ENCODE results near the gene MGMT. TPM values are rescaled to one million over a fixed set of nuclear protein-coding genes. Genes with fewer than 3 reads are reported as not detected.
A peak's percentile ranks its signal among the peaks of the same experiment; 100 is the strongest.

Gene MGMT
- total and polyA plus RNA-seq, 9 donors, result 13.2 to 28.5 (median 15.8) TPM

- H3K27me3 ChIP-seq (ENCODE audit: control insufficient read depth, insufficient read depth, low read length), result no peaks in the 10 kb centered on the region
- H3K36me3 ChIP-seq (ENCODE audit: control insufficient read depth, insufficient read depth, low read length), result peaks cover 7% of the 10 kb centered on the region
- DNase-seq, result no peak
- H3K4me3 ChIP-seq (ENCODE audit: low read length), result no peak overlapping the region
- H3K4me1 ChIP-seq (ENCODE audit: control insufficient read depth, insufficient read depth, low read length), result peaks cover 5% of the 10 kb centered on the region
- H3K9me3 ChIP-seq (replicated peaks; ENCODE audit: control insufficient read depth, low read depth, low read length), result peaks cover 10% of the 10 kb centered on the region
- no peak overlapping the region for H3K27ac ChIP-seq (ENCODE audit: low read length)
- WGBS (ENCODE audit: insufficient coverage), result 93% methylated on average over 5 of the region's 5 CpGs
Measured at GRCh38 chr10:129599160-129599559, 132.1 kb downstream of the MGMT start.

DNA sequence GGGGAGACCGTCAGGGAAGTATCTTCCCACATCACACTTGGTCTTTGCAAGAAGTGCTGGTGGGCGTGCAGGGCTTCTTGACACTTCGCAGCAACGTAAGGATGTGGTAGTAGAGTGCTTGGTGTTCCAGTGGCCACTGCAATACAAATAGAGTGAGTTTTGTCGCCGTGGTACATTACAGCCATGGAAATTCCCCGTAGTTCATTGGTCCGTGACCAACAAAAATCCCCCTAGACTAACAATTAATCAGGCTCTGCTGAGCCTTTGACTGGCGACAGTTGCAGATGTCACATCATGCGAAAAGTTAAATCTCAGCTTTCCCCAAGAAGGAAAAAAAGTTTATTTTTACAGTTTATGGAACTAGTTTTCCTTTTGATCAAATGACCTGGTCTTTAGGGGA lies 134.7 kb downstream of the MGMT start:
- Histone ChIP-seq H3K9me3 (replicated peaks; ENCODE audit: control insufficient read depth, low read depth, low read length) (no peaks in the 10 kb centered on the region), H3K4me1 (ENCODE audit: control insufficient read depth, insufficient read depth, low read length) (peaks cover 16% of the 10 kb centered on the region), H3K27me3 (ENCODE audit: control insufficient read depth, insufficient read depth, low read length) (no peaks in the 10 kb centered on the region), H3K36me3 (ENCODE audit: control insufficient read depth, insufficient read depth, low read length) (no peaks in the 10 kb centered on the region), H3K27ac (ENCODE audit: low read length) (no peak overlapping the region), H3K4me3 (ENCODE audit: low read length) (no peak overlapping the region)
- WGBS (ENCODE audit: insufficient coverage), result 90% methylated on average over 2 of the region's 10 CpGs
- DNase-seq, result peak; percentile 31

- no peaks in the 10 kb centered on the region for H3K36me3 ChIP-seq (ENCODE audit: control insufficient read depth, insufficient read depth, low read length)
- no peak overlapping the region for H3K4me3 ChIP-seq (ENCODE audit: low read length)
- H3K4me1 ChIP-seq (ENCODE audit: control insufficient read depth, insufficient read depth, low read length), result peaks cover 16% of the 10 kb centered on the region
- WGBS (ENCODE audit: insufficient coverage), result no CpG with 5 or more reads among the region's 6 CpGs
- no peak overlapping the region for H3K27ac ChIP-seq (ENCODE audit: low read length)
- peak; percentile 38 for DNase-seq
- H3K27me3 ChIP-seq (ENCODE audit: control insufficient read depth, insufficient read depth, low read length), result no peaks in the 10 kb centered on the region
- no peaks in the 10 kb centered on the region for H3K9me3 ChIP-seq (replicated peaks; ENCODE audit: control insufficient read depth, low read depth, low read length)
Measured at GRCh38 chr10:129602938-129603535, 136.0 kb downstream of the MGMT start.

- no peak for DNase-seq
- WGBS (ENCODE audit: insufficient coverage), result 72% methylated on average over 5 of the region's 10 CpGs
- Histone ChIP-seq H3K4me1 (ENCODE audit: control insufficient read depth, insufficient read depth, low read length) (peaks cover 16% of the 10 kb centered on the region), H3K36me3 (ENCODE audit: control insufficient read depth, insufficient read depth, low read length) (no peaks in the 10 kb centered on the region), H3K4me3 (ENCODE audit: low read length) (no peak overlapping the region), H3K27me3 (ENCODE audit: control insufficient read depth, insufficient read depth, low read length) (no peaks in the 10 kb centered on the region), H3K27ac (ENCODE audit: low read length) (no peak overlapping the region), H3K9me3 (replicated peaks; ENCODE audit: control insufficient read depth, low read depth, low read length) (no peaks in the 10 kb centered on the region)
Measured at GRCh38 chr10:129604333-129605032, 137.4 kb downstream of the MGMT start.

GRCh38 chr10:129605266-129605985 lies 138.4 kb downstream of the MGMT start:
- 40% methylated on average over 1 of the region's 11 CpGs for WGBS (ENCODE audit: insufficient coverage)
- no peak overlapping the region for H3K4me3 ChIP-seq (ENCODE audit: low read length)

DNA sequence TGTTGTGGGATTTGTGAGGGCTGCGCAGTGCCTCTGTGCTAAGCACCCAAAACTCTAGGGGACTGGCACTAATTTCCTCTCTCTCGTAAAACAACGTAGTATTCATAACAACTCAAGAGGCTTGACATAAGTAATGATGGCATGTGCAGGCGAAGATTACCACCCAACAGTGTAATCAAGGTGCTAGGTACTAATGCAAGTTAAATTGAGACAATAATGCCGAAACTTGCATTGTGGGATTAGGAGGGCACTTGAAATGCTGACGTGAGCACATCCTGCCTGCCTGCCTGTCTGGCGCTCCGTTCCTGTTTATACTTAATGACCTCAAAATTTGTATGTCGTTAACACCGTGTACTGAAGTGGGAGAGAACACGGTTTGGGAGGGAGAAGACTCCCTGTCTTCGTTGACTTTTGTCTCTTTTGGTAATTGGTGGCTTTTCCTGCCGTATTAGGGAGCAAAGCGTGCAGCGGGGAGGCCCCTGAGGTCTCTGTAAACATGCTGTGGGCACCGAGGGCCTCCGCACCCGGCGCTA lies 139.0 kb downstream of the MGMT start:
- Histone ChIP-seq H3K4me3 (ENCODE audit: low read length) (no peak overlapping the region), H3K36me3 (ENCODE audit: control insufficient read depth, insufficient read depth, low read length) (no peaks in the 10 kb centered on the region), H3K9me3 (replicated peaks; ENCODE audit: control insufficient read depth, low read depth, low read length) (no peaks in the 10 kb centered on the region), H3K27me3 (ENCODE audit: control insufficient read depth, insufficient read depth, low read length) (no peaks in the 10 kb centered on the region), H3K27ac (ENCODE audit: low read length) (no peak overlapping the region), H3K4me1 (ENCODE audit: control insufficient read depth, insufficient read depth, low read length) (peaks cover 16% of the 10 kb centered on the region)
- WGBS (ENCODE audit: insufficient coverage), result 84% methylated on average over 11 of the region's 19 CpGs
- no peak for DNase-seq

More at GRCh38 chr10:129605266-129605985, 138.4 kb downstream of the MGMT start:
- Histone ChIP-seq H3K27ac (ENCODE audit: low read length) (no peak overlapping the region), H3K36me3 (ENCODE audit: control insufficient read depth, insufficient read depth, low read length) (no peaks in the 10 kb centered on the region), H3K27me3 (ENCODE audit: control insufficient read depth, insufficient read depth, low read length) (no peaks in the 10 kb centered on the region), H3K9me3 (replicated peaks; ENCODE audit: control insufficient read depth, low read depth, low read length) (no peaks in the 10 kb centered on the region), H3K4me1 (ENCODE audit: control insufficient read depth, insufficient read depth, low read length) (peaks cover 16% of the 10 kb centered on the region)
- DNase-seq, result peak; percentile 51

DNA sequence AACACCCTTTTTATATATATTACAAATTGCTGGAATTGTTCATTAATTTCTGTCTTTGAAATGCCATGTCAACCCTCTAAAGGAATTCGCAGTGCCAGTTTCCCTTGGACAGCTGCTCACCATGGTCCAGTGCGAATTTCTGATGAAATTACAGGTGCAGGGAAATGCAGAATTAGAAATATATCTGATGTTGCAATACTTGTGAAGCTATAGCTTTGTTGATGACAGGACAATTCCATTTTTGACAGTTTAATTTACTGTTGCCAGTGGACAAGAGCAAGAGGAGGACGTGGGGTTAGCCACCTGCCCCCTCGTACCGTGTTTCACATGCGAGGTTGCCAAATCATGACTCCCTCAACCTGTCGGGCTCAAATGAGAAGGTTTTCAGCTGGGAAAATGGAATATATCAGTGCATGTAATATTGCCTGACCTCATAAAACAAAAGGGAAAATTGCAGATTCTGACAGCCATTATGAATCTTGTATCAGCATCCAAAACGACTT lies 140.6 kb downstream of the MGMT start:
- H3K4me3 ChIP-seq (ENCODE audit: low read length), result no peak overlapping the region
- no peaks in the 10 kb centered on the region for H3K36me3 ChIP-seq (ENCODE audit: control insufficient read depth, insufficient read depth, low read length)
- no peaks in the 10 kb centered on the region for H3K9me3 ChIP-seq (replicated peaks; ENCODE audit: control insufficient read depth, low read depth, low read length)
- WGBS (ENCODE audit: insufficient coverage), result 70% methylated on average over 3 of the region's 8 CpGs
- H3K27ac ChIP-seq (ENCODE audit: low read length), result no peak overlapping the region
- H3K4me1 ChIP-seq (ENCODE audit: control insufficient read depth, insufficient read depth, low read length), result peaks cover 11% of the 10 kb centered on the region
- DNase-seq, result no peak
- H3K27me3 ChIP-seq (ENCODE audit: control insufficient read depth, insufficient read depth, low read length), result no peaks in the 10 kb centered on the region

GRCh38 chr10:129608653-129609052 lies 141.6 kb downstream of the MGMT start:
- H3K4me1 ChIP-seq (ENCODE audit: control insufficient read depth, insufficient read depth, low read length), result peaks cover 13% of the 10 kb centered on the region
- no peak for DNase-seq
- WGBS (ENCODE audit: insufficient coverage), result 100% methylated on average over 2 of the region's 10 CpGs

DNA sequence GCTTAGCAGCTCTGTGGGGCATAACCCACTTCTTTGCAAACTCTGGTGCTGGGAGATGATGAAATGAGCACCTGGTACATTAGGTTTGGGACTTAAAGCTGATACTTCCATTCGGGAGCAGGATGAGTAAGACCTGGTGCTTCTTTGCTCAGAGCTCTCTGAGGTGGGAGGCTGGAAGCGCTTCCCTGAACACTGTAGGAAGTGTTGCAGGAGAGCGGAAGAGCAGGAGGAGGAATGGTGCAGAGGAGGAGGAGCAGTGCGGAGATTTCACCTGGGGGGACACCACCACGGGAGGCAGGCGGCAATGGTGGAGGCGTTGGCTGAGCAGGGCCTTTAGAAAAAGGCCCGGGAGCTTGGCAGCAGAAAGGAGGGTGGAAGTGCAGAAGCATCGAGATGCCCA lies 142.5 kb downstream of the MGMT start:
- Histone ChIP-seq H3K27me3 (ENCODE audit: control insufficient read depth, insufficient read depth, low read length) (no peaks in the 10 kb centered on the region), H3K36me3 (ENCODE audit: control insufficient read depth, insufficient read depth, low read length) (no peaks in the 10 kb centered on the region), H3K4me3 (ENCODE audit: low read length) (no peak overlapping the region), H3K9me3 (replicated peaks; ENCODE audit: control insufficient read depth, low read depth, low read length) (no peaks in the 10 kb centered on the region), H3K4me1 (ENCODE audit: control insufficient read depth, insufficient read depth, low read length) (peaks cover 17% of the 10 kb centered on the region), H3K27ac (ENCODE audit: low read length) (no peak overlapping the region)
- WGBS (ENCODE audit: insufficient coverage), result 84% methylated on average over 9 of the region's 9 CpGs
- no peak for DNase-seq

More at GRCh38 chr10:129608653-129609052, 141.6 kb downstream of the MGMT start:
- H3K27me3 ChIP-seq (ENCODE audit: control insufficient read depth, insufficient read depth, low read length), result no peaks in the 10 kb centered on the region
- no peaks in the 10 kb centered on the region for H3K36me3 ChIP-seq (ENCODE audit: control insufficient read depth, insufficient read depth, low read length)
- H3K9me3 ChIP-seq (replicated peaks; ENCODE audit: control insufficient read depth, low read depth, low read length), result no peaks in the 10 kb centered on the region
- H3K27ac ChIP-seq (ENCODE audit: low read length), result no peak overlapping the region
- H3K4me3 ChIP-seq (ENCODE audit: low read length), result no peak overlapping the region

Measured in muscle of leg (tissue), 11 donors.